HT-29 (cell line): ENCODE measurements around the gene HLA-B. TPM values are rescaled to one million over a fixed set of nuclear protein-coding genes. Genes with fewer than 3 reads are reported as not detected.

Source experiments
- DNase-seq: peaks from one replicate; pipeline ENCODE4 v3.0.0-alpha.2; 2015; ENCODE audit warnings: low spot score
- total RNA-seq: library from RNA; depleted of rRNA; stranded (reverse); fragments of >200 nt; shearing (Covaris generic); gene quantifications from 2 replicates; pipeline ENCODE4 v1.2.3, GENCODE V29; 2014

Gene HLA-B
- total RNA-seq, 1 experiment from 2014 or later = 15.3 TPM

DNA sequence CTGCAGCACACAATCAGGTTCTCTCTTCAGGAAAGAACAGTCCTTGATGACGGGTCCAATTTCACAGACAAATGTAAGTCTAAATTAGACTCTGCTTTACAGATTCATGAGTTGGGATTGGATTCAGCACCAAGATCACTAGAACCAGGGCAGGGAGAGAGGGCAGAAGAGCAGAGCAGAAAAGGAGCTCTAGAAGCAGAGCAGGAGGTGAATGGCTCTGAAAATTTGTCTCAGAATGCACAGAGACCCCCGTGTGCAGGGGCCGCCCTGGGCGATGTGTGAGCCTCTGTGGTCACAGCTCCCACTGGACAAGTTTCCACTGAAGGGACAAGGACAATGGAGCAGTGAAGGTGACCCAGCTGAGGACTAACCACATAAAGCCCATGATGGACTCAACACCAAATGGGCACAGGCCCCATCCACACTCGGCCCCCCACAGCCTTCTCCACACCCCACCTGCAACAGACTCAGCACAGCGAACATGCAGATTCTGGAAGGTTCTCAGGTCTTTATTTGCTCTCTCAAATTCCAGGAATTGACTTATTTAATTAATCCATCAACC, 3.5 kb downstream of the HLA-B start:
- DNase-seq = no peak

DNA sequence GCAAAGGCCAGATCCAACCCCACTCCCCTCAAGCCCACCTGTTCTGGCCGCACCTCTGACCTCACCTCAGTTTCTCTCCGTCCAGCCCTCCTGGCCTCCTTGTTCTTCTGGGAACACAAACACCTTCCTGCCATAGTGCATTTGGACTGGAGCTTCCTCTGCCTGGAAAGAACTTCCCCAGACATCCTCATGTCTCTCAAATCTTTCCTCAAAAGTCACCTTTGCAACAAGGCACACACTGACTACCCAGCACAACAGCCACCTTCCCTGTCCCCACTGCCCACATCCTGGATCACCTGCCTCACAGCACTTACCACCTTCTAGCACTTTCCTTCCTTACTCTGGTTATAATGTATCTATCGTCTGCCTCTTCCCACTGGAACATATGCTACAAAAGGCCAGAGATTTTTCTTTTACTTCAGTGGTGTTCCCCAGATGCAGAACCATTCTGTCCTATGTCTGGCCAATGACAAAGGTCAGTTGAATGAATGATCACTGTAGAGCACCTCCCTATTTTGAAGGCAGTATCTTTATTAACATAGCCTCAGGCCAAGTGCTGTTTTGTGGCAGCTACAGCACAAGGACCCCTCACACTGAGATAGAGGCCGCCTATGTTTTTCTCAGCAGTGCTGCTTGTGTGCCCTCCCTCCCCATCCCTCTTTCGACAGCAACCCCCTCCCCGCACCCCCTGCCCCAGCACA, 4.1 kb downstream of the HLA-B start:
- no peak for DNase-seq

DNA sequence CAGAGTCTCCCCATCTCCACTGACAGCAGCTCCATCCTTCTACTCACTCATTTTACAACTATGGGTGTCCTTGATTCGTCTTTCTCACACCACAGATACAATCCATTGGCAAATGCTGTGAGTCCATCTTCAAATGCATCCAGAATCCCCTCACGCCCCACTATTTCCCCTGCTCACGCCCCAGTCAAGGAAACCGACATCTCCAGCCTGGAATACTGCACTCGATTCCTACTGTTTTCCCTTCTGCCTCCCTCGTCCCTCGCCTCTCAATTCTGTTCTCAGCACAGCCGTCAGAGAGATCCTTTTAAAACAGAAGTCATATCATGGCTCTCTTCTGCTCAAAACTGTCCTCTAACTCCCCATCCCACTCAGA, 4.7 kb downstream of the HLA-B start:
- DNase-seq = no peak

DNA sequence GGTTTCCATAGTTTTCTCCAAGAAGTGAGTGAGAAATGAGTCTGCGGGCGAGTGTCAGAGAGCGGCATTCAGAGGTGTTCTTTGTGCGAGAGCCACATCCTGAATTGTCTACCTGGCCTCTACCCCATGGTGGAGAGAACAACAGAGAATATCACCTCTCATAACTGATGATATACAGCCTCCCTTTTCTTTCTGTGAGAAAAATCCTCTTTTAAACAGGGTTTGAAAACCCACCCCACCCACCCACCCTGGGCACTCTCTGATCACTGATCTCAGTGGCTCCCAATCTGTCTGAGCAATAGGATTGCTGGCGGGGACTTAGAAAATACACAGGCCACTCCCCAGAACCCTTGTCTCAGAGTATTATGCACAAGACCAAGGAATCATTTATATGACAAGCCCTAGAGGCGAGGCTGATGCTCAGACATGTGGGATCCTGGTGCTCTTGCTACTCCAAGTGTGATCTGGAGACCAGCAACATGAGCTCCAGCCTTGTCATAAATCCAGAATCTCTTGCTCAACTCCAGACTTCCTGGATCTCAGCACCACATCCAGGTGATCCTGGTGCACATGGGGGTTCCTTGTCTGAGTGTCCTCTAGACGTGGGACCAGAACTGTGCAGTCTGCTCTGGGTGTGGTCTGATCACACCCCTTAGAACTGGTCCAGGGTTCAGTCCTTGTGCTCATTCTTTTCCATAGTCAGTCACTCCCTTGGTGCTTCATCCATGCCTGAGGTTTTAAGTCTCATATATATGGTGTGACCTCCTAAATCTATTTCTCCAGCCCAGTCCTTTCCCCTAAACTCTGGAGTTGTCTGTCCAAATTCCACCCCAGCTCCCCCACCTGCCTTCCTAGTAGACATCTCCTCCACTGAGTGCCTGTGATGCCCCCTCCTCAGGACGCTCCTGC, 5.3 kb downstream of the HLA-B start:
- no peak for DNase-seq

DNA sequence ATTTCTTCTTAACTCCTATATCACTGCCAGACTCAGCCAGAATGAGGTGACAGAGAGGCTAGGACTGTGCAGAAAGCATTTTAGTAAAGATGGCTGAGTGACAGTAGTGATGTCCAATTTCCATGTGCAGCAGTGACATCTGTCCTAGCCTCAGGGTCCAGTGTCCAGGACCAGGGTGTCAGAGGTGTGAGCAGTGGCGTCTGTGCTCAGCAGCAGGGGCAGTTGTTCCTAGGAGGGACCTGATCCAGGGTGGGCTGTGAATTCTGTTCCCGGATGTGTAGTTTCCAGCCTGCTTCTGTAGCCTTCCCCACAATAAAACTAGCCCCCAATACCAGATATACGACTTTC, 6.0 kb downstream of the HLA-B start:
- DNase-seq = no peak

DNA sequence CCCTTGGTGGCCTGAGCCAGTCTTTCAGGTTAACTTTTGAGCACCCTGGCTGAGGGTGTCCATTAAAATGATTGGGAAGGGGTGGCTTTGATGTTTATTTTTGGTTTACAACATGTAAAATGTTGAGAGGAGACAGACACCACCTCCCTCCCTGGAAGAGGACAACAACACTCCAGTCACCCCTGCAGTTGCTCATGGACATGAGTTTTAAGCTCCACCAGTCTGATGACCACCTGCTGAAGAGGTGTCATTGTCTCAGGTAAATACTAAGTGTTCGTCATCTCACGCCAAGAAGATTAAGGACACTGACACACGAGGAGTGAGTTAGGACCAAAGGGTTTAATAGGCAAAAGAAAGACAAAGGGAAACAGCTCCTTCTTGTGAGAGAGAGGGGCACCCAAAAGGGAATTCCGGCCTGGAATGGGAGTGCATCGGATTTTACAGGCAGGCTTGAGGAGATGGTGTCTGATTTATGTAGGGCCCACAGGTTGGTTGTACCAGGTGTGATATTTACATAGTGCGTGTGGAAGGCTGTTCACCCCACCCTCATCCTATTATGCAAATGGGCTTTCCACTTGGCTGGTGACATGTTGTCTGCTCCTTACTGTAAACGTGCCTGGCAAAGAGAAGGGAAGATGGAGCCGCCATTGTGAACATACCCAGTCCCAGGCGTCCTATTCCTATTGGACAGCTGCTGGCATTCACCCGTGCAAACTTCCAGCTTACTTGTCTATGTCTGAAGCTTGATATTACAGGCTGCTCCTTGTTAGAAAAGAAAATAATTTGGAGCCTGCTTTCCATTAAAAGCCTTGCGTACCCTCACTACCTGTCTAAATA, 6.6 kb downstream of the HLA-B start:
- DNase-seq = no peak

DNA sequence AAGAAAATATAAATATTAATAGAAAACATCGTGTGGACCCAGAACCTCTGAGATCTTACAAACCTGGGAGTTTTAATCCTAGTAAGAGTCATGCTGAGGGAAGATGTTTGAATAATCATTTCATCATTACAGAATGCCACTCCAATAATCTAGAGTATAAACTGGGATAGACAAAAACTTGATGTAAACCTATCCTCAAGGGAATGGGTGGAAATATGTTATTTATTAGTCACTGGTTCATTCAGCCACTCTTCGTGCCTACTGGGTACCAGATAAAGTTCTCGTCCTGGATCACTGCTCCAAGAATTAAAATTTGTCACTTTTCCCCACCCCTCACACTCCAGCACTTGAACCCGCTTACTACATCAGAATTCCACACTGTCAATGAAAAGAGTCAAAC, 7.7 kb downstream of the HLA-B start:
- no peak for DNase-seq

DNA sequence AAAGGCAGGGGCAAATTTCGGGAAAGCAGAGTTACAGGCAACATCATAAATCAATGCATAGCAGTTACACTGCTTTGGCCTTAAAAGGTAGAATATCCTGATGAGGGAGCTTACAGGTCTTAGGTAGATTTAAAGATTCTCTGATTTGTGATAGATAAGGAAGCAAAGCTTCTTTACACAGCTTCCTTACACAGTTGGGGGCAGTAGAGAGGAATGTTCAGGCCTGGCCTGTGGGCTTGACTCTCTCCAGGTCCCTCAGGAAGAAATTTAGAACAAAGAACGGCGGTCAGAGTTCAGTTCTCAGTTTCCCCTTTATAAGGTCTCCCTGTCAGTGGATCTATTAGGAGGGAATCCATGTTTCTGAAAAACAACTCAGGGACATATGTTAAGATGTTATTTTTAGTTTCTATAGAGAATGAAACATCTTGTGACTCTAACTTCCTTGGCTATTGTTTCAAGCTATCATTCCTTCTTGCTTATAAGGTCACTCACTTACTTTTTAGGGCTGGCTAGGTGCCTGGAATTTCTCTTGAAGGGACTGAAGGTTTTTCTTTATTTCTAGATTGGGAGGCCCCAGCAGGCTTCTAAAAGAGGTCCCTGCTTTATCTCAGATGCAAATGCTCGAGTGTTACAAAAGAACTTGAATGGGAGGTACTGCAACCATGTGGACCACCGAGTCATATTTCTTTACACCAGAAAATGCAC, 11.8 kb downstream of the HLA-B start:
- no peak for DNase-seq

DNA sequence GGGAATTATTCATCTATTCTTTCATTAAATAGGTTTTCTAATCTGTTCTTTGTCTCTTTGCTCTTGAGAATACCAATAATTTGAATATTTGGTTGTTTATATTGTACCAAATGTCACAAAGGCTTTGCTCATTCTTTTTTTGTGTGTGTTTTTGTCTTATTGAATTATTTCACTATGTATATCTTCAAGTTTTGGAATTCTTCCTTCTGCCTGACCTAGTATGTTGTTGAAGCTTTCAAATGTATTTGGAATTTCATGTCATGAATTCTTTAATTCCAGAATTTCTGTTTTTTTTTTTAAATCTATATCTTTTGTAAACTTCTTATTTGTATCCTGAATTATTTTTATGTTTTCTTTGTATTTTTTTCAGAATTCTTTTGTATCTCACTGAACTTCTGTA, 16.8 kb downstream of the HLA-B start:
- no peak for DNase-seq

DNA sequence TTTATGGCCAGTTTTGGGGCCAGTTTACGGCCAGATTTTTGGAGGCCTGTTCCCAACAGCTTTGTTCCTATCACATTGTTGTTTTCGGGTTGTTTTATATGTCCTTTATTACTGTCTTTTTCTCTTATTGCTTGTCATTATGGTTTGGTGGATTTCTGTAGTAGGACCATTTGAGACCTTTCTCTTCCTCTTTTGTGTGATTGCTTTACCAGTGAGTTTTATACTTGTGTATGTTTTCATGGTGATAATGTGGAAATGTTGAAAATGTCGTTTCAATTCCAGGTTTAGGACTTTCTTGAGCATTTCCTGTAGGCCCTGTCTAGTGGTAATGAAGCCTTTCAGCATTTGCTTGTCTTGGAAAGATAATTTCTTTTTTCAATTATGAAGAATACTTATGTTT, 17.8 kb downstream of the HLA-B start:
- DNase-seq = no peak

DNA sequence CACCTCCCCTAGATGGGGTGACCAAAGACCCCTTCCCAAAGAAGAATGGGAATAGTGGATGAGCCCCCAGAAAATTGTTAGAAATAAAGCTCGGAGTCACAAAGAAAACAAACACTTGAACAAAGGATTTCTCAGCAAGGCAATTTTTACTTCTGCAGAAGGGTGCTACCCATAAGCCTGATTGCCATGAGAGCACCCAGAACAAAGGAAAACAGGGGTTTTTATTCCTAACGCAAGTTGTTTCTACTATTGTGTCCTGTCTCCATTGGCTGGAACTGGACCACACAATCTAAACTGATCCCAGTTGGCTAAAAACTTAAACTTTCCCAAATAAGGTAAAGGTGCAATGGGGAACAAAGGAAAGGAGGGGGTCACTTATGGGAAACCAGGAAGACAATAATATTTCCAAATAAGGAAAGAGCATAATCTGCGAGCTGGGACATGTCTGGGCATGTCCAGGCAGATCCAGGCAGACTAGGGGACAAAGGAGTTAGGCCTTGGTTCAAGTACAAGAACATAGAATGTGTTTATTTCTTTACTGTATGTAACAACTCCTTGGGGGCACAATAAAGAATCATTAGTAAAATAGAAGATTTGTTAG, 20.0 kb downstream of the HLA-B start:
- no peak for DNase-seq

DNA sequence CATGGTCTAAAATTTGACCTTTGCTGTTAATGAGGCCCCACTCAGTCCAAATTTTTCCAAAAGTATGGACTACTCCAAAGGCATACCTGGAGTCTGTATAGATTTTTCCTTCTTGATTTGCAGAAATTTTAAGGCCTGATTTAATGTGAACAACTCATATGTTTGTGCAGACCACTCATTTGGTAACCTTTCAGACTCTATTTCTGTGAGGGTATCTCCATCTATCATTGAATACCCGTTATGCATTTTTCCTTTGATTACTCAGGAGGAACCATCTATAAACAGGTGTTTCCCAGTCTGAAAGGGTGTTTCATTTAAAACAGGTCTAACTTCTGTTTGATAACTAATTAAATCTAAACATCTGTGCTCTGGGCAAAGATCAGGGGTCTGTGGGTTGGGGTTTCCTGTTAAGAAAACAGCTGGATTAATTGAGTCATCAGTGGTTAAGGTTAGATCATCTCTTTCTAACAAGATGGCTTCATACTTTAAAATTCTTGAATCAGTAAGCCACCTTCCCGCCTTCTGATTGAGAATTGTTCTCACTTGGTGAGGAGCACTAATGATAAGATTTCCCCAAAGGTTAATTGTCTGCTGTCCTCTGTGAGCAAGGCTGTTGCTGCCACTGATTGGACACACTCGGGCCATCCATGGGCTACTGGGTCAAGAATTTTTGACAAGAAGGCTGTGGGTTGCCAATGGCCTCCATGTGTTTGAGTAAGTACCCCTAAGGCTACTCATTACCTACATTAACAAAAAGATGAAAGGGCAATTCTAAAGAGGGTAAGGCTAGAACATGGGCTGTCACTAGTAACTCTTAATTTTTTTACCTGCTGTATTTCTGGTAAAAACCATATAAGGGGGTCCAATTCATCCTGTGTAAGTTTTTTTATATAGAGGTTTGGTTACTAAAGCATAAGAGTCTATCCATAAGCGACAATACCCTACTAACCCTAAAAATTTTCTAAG, 24.1 kb downstream of the HLA-B start:
- DNase-seq = no peak

DNA sequence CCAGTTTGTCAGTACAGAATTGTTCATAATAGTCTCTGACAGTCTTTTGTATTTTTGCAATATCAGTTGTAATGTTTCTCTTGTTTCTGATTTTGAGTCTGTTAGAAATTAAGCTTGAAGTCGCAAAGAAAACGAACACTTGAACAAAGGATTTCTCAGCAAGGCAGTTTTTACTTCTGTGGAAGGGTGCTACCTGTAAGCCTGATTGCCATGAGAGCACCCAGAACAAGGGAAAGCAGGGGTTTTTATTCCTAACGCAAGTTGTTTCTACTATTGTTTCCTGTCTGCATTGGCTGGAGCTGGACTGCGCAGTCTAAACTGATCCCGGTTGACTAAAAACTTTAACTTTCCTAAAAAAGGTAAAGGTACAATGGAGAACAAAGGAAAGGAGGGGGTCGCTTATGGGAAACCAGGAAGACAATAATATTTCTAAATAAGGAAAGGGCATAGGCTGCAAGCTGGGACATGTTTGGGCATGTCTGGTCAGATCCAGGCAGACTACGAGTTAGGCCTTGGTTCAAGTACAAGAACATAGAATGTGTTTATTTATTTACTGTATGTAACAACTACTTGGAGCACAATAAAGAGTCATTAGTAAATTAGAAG, 28.5 kb downstream of the HLA-B start:
- DNase-seq = no peak

DNA sequence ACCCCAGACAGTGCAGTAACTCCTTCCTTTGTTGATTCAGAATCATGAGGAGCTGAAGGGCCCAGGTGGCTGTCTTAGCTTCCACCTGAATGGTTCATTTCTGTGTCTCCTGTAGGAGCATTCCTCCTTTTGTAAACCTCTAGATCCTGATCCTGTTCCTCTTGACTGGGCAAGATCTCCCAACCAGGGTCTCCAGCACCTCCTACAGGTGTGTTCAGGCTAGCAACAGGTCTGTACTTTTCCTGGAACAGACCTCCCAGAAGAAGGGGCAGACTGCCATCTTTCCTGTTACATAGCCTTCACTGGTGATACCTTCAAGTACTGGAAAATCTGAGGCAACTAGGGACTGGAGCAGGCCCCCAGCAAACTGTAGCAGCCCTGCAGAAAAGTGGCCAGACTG, 35.2 kb downstream of the HLA-B start:
- no peak for DNase-seq

DNA sequence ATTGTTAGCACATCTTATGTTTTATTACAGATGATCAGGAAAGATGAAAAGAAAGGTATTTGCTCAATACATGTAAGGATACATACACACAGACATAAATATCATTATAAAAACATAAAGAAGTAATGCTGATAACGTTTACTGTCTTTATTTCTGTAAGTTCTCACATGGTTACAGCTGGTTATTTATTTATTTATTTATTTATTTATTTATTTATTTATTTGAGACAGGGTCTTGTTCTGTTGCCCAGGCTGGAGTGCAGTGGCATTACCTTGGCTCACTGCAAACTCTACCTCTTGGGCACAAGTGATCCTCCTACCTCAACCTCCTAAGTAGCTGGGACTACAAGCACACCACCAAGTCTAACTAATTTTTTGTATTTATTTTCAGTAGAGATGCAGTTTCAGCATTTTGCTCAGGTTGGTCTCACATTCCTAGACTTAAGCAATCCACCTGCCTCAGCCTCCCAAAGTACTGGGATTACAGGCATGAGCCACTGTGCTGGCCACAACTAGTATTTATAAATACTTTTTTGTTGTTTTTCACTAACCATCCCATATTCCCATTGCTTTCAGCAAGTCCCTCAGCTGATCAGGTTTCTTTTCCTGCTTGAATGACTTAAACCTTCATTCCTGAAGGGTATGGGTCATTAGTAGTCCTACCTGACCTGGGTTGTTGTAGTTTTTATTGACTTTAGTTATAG, 35.8 kb downstream of the HLA-B start:
- no peak for DNase-seq

DNA sequence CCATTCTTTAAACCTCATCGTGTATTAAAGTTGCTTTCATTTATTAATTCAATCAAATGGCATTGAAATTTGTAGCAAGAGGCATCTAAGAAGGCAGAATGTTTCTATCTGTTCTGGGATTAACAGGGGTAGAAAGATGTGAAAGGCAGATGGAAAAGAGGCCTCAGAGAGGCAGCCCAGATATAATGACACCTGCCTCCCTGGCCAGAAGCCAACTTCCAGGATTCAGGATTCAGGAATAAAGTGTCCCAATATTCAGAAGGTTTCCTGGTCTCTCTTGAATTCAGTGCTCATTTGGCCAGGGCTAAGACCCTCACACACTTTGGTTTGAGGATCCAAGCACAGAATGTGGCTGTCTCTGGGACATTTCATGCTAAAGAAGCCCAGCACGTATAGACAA, 39.9 kb downstream of the HLA-B start:
- no peak for DNase-seq

DNA sequence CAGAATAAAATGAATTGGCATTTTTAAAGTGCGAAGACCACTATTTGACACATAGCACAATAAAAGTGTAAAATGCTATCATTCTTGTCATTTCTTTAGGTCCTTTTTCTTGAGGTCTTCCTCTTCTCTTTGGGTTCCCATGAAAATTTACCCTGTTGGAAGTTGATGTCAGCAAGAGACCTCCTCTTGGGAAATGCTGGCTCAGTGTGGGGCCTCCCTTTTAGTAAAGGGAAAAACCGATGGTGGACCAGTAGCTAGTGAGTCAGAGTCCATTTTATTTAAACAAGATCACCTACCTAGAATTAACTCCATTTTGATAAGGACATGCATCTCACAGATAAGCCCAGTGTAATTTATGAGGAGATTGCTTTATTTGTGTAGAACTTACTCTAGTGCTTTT, 47.3 kb downstream of the HLA-B start:
- DNase-seq = no peak

DNA sequence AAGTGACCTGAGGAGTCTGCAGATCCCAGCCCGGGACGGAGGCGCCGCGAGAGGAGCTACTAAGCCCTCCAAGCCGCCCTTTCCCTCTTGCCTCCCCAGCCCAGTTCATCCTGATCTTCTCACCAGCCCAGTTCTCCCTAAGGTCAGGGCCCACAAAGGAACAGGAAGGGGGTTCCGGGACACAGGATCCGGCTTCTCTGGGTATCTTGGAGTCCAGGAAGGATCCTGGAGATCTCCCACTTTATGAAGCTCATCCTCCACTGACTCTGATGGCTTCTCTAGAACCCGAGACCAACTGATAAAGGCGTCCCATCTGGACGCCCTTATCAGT, 48.2 kb downstream of the HLA-B start:
- DNase-seq = no peak
